H9 (cell line): ENCODE results near the gene MRPL21. TPM values are rescaled to one million over a fixed set of nuclear protein-coding genes. Genes with fewer than 3 reads are reported as not detected.
A peak's percentile ranks its signal among the peaks of the same experiment; 100 is the strongest.

Experiments used
- DNase-seq: peaks from one replicate; pipeline ENCODE4 v3.0.0-alpha.2; 2017
- H2AFZ ChIP-seq: one replicate; pipeline ENCODE4 v1.6.1; 2013; ENCODE audit warnings: mild to moderate bottlenecking, low read length, control low read depth, moderate library complexity
- H2AK5ac ChIP-seq: 2 replicates; pipeline ENCODE4 v1.6.1; 2013; ENCODE audit warnings: low read length, control low read depth, mixed read lengths; ENCODE audit not compliant: insufficient read length
- H2BK120ac ChIP-seq: one replicate; pipeline ENCODE4 v1.6.1; 2013; ENCODE audit warnings: low read depth, mild to moderate bottlenecking, low read length, control low read depth, inconsistent platforms; ENCODE audit not compliant: poor library complexity, severe bottlenecking
- H2BK12ac ChIP-seq: 2 replicates; pipeline ENCODE4 v1.6.1; 2013; ENCODE audit warnings: low read length, control low read depth, mixed read lengths, low read depth; ENCODE audit not compliant: insufficient read length
- H2BK15ac ChIP-seq: 2 replicates; pipeline ENCODE4 v1.6.1; 2013; ENCODE audit warnings: low read depth, low read length, control low read depth
- H2BK20ac ChIP-seq: one replicate; pipeline ENCODE4 v1.6.1; 2013; ENCODE audit warnings: low read depth, mild to moderate bottlenecking, low read length, control low read depth, inconsistent platforms; ENCODE audit not compliant: poor library complexity, severe bottlenecking
- H2BK5ac ChIP-seq: 2 replicates; pipeline ENCODE4 v1.6.1; 2013; ENCODE audit warnings: low read length, control low read depth, mixed read lengths; ENCODE audit not compliant: insufficient read length
- H3K14ac ChIP-seq: 2 replicates; pipeline ENCODE4 v1.6.1; 2013; ENCODE audit warnings: low read length, control low read depth; ENCODE audit not compliant: insufficient read depth
- H3K18ac ChIP-seq: 2 replicates; pipeline ENCODE4 v1.6.1; 2013; ENCODE audit warnings: low read depth, mild to moderate bottlenecking, mixed read lengths, low read length, control low read depth; ENCODE audit not compliant: insufficient read length
- H3K23ac ChIP-seq: 2 replicates; pipeline ENCODE4 v1.6.1; 2013; ENCODE audit warnings: low read length, control low read depth, mixed read lengths, low read depth; ENCODE audit not compliant: insufficient read length
- H3K23me2 ChIP-seq: 2 replicates; pipeline ENCODE4 v1.6.1; 2013; ENCODE audit warnings: low read depth, mild to moderate bottlenecking, mixed read lengths, low read length, control low read depth; ENCODE audit not compliant: insufficient read length, poor library complexity, severe bottlenecking
- H3K27ac ChIP-seq: 2 replicates; pipeline ENCODE4 v1.5.1; 2013; ENCODE audit warnings: low read length, control low read depth, mixed read lengths, low read depth; ENCODE audit not compliant: insufficient read length
- H3K27me3 ChIP-seq: 2 replicates; pipeline ENCODE4 v1.6.1; 2013; ENCODE audit warnings: low read length, control low read depth, inconsistent platforms; ENCODE audit not compliant: insufficient read depth
- H3K4ac ChIP-seq: 2 replicates; pipeline ENCODE4 v1.6.1; 2013; ENCODE audit warnings: low read depth, mild to moderate bottlenecking, control low read depth, inconsistent platforms, low read length, moderate library complexity
- H3K4me1 ChIP-seq: 2 replicates; pipeline ENCODE4 v1.6.1; 2013; ENCODE audit warnings: low read length, control low read depth, inconsistent platforms; ENCODE audit not compliant: insufficient read depth
- H3K4me2 ChIP-seq: 2 replicates; pipeline ENCODE4 v1.6.1; 2013; ENCODE audit warnings: low read length, control low read depth, mixed read lengths; ENCODE audit not compliant: insufficient read length, insufficient read depth
- H3K56ac ChIP-seq: 2 replicates; pipeline ENCODE4 v1.6.1; 2013; ENCODE audit warnings: low read depth, mild to moderate bottlenecking, mixed read lengths, low read length, control low read depth; ENCODE audit not compliant: insufficient read length
- H3K79me1 ChIP-seq: 2 replicates; pipeline ENCODE4 v1.6.1; 2013; ENCODE audit warnings: low read depth, mild to moderate bottlenecking, moderate library complexity, low read length, control low read depth, inconsistent platforms; ENCODE audit not compliant: insufficient read depth, poor library complexity, severe bottlenecking
- H3K79me2 ChIP-seq: 2 replicates; pipeline ENCODE4 v1.6.1; 2013; ENCODE audit warnings: low read length, control low read depth, inconsistent platforms; ENCODE audit not compliant: insufficient read depth
- H3K9ac ChIP-seq: 2 replicates; pipeline ENCODE4 v1.6.1; 2013; ENCODE audit warnings: low read length, control low read depth, mixed read lengths; ENCODE audit not compliant: insufficient read length; ENCODE audit errors: extremely low read depth
- H3K9me3 ChIP-seq: one replicate; pipeline ENCODE4 v1.6.1; 2013; ENCODE audit warnings: low read depth, low read length, inconsistent platforms; ENCODE audit not compliant: control insufficient read depth
- H3T11ph ChIP-seq: one replicate; pipeline ENCODE4 v1.6.1; 2013; ENCODE audit warnings: mild to moderate bottlenecking, low read length, control low read depth, inconsistent platforms
- H4K20me1 ChIP-seq: one replicate; pipeline ENCODE4 v1.6.1; 2013; ENCODE audit not compliant: control insufficient read depth, insufficient read length, insufficient read depth
- H4K5ac ChIP-seq: 2 replicates; pipeline ENCODE4 v1.6.1; 2013; ENCODE audit warnings: low read depth, mild to moderate bottlenecking, mixed read lengths, low read length, control low read depth; ENCODE audit not compliant: insufficient read length
- H4K8ac ChIP-seq: replicated peaks from 2 replicates; pipeline ENCODE4 v1.6.1; 2013; ENCODE audit warnings: low read length, control low read depth, mixed read lengths, low read depth; ENCODE audit not compliant: insufficient read length
- H4K91ac ChIP-seq: 2 replicates; pipeline ENCODE4 v1.6.1; 2013; ENCODE audit warnings: low read depth, mild to moderate bottlenecking, moderate library complexity, mixed read lengths, low read length, control low read depth; ENCODE audit not compliant: insufficient read length
- H3K27ac Mint-ChIP-seq, 3 experiments: 2 replicates in 2 of 3; 3 replicates in 1 of 3; pipeline ENCODE4 v1.8.0; 2020 to 2021; ENCODE audit warnings: mixed read lengths in 3 of 3, mild to moderate bottlenecking in 1 of 3, moderate library complexity in 1 of 3
- H3K27me3 Mint-ChIP-seq: 2 replicates; pipeline ENCODE4 v1.8.0; 2021; ENCODE audit warnings: low read depth, mild to moderate bottlenecking, moderate library complexity, mixed read lengths
- H3K36me3 Mint-ChIP-seq, 3 experiments: 2 replicates in 2 of 3; 3 replicates in 1 of 3; pipeline ENCODE4 v1.8.0; 2020 to 2021; ENCODE audit warnings: low read depth in 3 of 3, mixed read lengths in 3 of 3; ENCODE audit not compliant: insufficient read depth in 1 of 3
- H3K4me1 Mint-ChIP-seq, 2 experiments: 2 replicates each; pipeline ENCODE4 v1.8.0; 2020; ENCODE audit warnings: mixed read lengths in 2 of 2
- H3K4me3 Mint-ChIP-seq, 2 experiments: 2 replicates in 1 of 2; 3 replicates in 1 of 2; pipeline ENCODE4 v1.8.0; 2020 to 2021; ENCODE audit warnings: mild to moderate bottlenecking in 2 of 2, mixed read lengths in 2 of 2, moderate library complexity in 1 of 2
- H3K9me3 Mint-ChIP-seq, 2 experiments: 2 replicates in 1 of 2; 3 replicates in 1 of 2; pipeline ENCODE4 v1.8.0; 2020; ENCODE audit warnings: mild to moderate bottlenecking in 2 of 2, mixed read lengths in 2 of 2, moderate library complexity in 1 of 2
- WGBS: extraction: QIAGEN DNeasy Blood & Tissue Kit; methylation state at CpG from one replicate; pipeline ENCODE4 v1.1.7; 2013; ENCODE audit warnings: missing lambda C conversion rate, low lambda C conversion rate, mixed read lengths; ENCODE audit not compliant: insufficient read length; ENCODE audit errors: extremely low coverage; 5-methylcytosine and 5-hydroxymethylcytosine counted together
- total RNA-seq: library from RNA; stranded (reverse); gene quantifications from 2 replicates; pipeline ENCODE4 v1.2.1, GENCODE V29; 2021
- TF ChIP-seq, protein P1 (sequence below): fragments of 200-600 bp; sonication (generic); conservative IDR thresholded peaks from 3 replicates; pipeline ENCODE4 v1.8.0; 2021; ENCODE audit warnings: antibody characterized with exemption, mild to moderate bottlenecking

Gene MRPL21
- total RNA-seq, 1 experiment from 2014 or later: 91.5 TPM

- no peak overlapping the region for H2AFZ ChIP-seq
- H3K23ac ChIP-seq: no peak overlapping the region
- H3T11ph ChIP-seq: no peak overlapping the region
- H2BK20ac ChIP-seq: no peak overlapping the region
- no peak overlapping the region for H2BK15ac ChIP-seq
- no peak overlapping the region for H3K18ac ChIP-seq
- H4K20me1 ChIP-seq: no peaks in the 10 kb centered on the region
- H3K4me1 ChIP-seq: no peaks in the 10 kb centered on the region
- H3K14ac ChIP-seq: no peak overlapping the region
- H3K4me2 ChIP-seq: peak overlapping the region; percentile 67
- DNase-seq: peak; percentile 72
- H3K4me1 Mint-ChIP-seq: peaks cover 5% of the 10 kb centered on the region in 2 experiments; a peak in 2 of 4 replicates
- peak overlapping the region; percentile 61 to 82 for H3K4me3 Mint-ChIP-seq
- H3K56ac ChIP-seq: no peak overlapping the region
- WGBS: no CpG with 5 or more reads among the region's 62 CpGs
- no peak overlapping the region for H4K91ac ChIP-seq
- H3K36me3 Mint-ChIP-seq: no peaks in the 10 kb centered on the region
- H4K8ac ChIP-seq: no peak overlapping the region
- H3K9me3 Mint-ChIP-seq: peaks cover 0 to 5% of the 10 kb centered on the region in 2 experiments; a peak in 1 of 5 replicates
- no peak overlapping the region for H3K27ac Mint-ChIP-seq
- H2AK5ac ChIP-seq: no peak overlapping the region
- no peak overlapping the region for H2BK120ac ChIP-seq
- TF ChIP-seq, protein P1, sequence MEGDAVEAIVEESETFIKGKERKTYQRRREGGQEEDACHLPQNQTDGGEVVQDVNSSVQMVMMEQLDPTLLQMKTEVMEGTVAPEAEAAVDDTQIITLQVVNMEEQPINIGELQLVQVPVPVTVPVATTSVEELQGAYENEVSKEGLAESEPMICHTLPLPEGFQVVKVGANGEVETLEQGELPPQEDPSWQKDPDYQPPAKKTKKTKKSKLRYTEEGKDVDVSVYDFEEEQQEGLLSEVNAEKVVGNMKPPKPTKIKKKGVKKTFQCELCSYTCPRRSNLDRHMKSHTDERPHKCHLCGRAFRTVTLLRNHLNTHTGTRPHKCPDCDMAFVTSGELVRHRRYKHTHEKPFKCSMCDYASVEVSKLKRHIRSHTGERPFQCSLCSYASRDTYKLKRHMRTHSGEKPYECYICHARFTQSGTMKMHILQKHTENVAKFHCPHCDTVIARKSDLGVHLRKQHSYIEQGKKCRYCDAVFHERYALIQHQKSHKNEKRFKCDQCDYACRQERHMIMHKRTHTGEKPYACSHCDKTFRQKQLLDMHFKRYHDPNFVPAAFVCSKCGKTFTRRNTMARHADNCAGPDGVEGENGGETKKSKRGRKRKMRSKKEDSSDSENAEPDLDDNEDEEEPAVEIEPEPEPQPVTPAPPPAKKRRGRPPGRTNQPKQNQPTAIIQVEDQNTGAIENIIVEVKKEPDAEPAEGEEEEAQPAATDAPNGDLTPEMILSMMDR: peak; percentile 33; the same call in 2 of the 3 replicates
- no peaks in the 10 kb centered on the region for H3K79me1 ChIP-seq
- H3K27me3 ChIP-seq: peaks cover 6% of the 10 kb centered on the region; the same call in 1 of the 2 replicates
- H3K79me2 ChIP-seq: no peaks in the 10 kb centered on the region
- H3K9ac ChIP-seq: no peak overlapping the region
- H3K27me3 Mint-ChIP-seq: peaks cover 52% of the 10 kb centered on the region
- H3K4ac ChIP-seq: no peak overlapping the region
- no peak overlapping the region for H3K27ac ChIP-seq
- no peaks in the 10 kb centered on the region for H3K9me3 ChIP-seq
- H4K5ac ChIP-seq: no peak overlapping the region
- H2BK5ac ChIP-seq: no peak overlapping the region
- H3K23me2 ChIP-seq: peaks cover 6% of the 10 kb centered on the region
- no peak overlapping the region for H2BK12ac ChIP-seq
Measured at GRCh38 chr11:68855205-68855981, 48.2 kb downstream of the MRPL21 start.
